Calu3 (cell line): ENCODE data around the gene TCF7L2. TPM values are rescaled to one million over a fixed set of nuclear protein-coding genes. Genes with fewer than 3 reads are reported as not detected.

ENCODE experiments used
- BruUV-seq: library from RNA; stranded (reverse); fragments of 400-500 nt; replicated peaks from 2 replicates; lab custom pipeline; 2021; lab: Mats Ljungman, UMichigan
- CTCF ChIA-PET: fragments of 300-600 bp; sonication (Branson Sonifier 250); formaldehyde crosslinking; loops from one replicate; lab custom pipeline; 2022; ENCODE audit warnings: antibody characterized with exemption; lab: Charles Lee
- DNase-seq: peaks from one replicate; pipeline ENCODE4 v3.0.0; 2022
- H3K27ac Mint-ChIP-seq: one replicate; pipeline ENCODE4 v1.8.0; 2022; ENCODE audit warnings: mixed read lengths; ENCODE audit not compliant: unreplicated experiment
- H3K27me3 Mint-ChIP-seq: one replicate; pipeline ENCODE4 v1.8.0; 2022; ENCODE audit warnings: mixed read lengths; ENCODE audit not compliant: unreplicated experiment
- H3K36me3 Mint-ChIP-seq: one replicate; pipeline ENCODE4 v1.8.0; 2022; ENCODE audit warnings: mild to moderate bottlenecking, moderate library complexity, mixed read lengths; ENCODE audit not compliant: insufficient read depth, unreplicated experiment
- H3K4me1 Mint-ChIP-seq: one replicate; pipeline ENCODE4 v1.8.0; 2022; ENCODE audit warnings: mild to moderate bottlenecking, low read depth, mixed read lengths; ENCODE audit not compliant: unreplicated experiment
- H3K4me3 Mint-ChIP-seq: one replicate; pipeline ENCODE4 v1.8.0; 2022; ENCODE audit warnings: mild to moderate bottlenecking, low read depth, moderate library complexity, mixed read lengths; ENCODE audit not compliant: unreplicated experiment
- H3K9me3 Mint-ChIP-seq: one replicate; pipeline ENCODE4 v1.8.0; 2022; ENCODE audit warnings: low read depth, mixed read lengths; ENCODE audit not compliant: unreplicated experiment
- CTCF ChIP-seq: fragments of 200-600 bp; IDR thresholded peaks from one replicate; pipeline ENCODE4 v1.8.0; 2022; ENCODE audit warnings: antibody characterized with exemption; ENCODE audit not compliant: unreplicated experiment
- intact Hi-C: fragments of 100-400 bp; cut with micrococcal nuclease; formaldehyde crosslinking; loops from one replicate; pipeline ENCODE4 v1.10.0; 2022; ENCODE audit not compliant: unreplicated experiment
- total RNA-seq: library from RNA; stranded (reverse); gene quantifications from 2 replicates; pipeline ENCODE4 v1.2.3, GENCODE V29; 2022

TCF7L2 gene
- total RNA-seq, 1 experiment from 2014 or later: 36.6 TPM

- no peak overlapping the region for H3K27ac Mint-ChIP-seq
- H3K4me3 Mint-ChIP-seq: no peak overlapping the region
- peaks cover 2% of the 10 kb centered on the region for H3K9me3 Mint-ChIP-seq
- peaks cover 31% of the 10 kb centered on the region for H3K4me1 Mint-ChIP-seq
- H3K36me3 Mint-ChIP-seq: no peaks in the 10 kb centered on the region
- CTCF ChIA-PET: no interaction called here
- no peak for TF ChIP-seq CTCF
- DNase-seq: no peak
- no peaks in the 10 kb centered on the region for H3K27me3 Mint-ChIP-seq
- intact Hi-C loops: loop anchor here (10.0 kb wide), 1 partner anchor 74 kb away; no protein-coding TSS in a partner anchor
- BruUV-seq: no TSS peak
Measured at GRCh38 chr10:112918771-112919170, 31.3 kb upstream of the TCF7L2 start.

GRCh38 chr10:112919721-112920120 is 30.3 kb upstream of the TCF7L2 start:
- Mint-ChIP-seq H3K4me1 (peaks cover 22% of the 10 kb centered on the region), H3K36me3 (no peaks in the 10 kb centered on the region), H3K9me3 (peaks cover 2% of the 10 kb centered on the region), H3K27me3 (no peaks in the 10 kb centered on the region), H3K4me3 (no peak overlapping the region), H3K27ac (no peak overlapping the region)
- no peak for DNase-seq
- intact Hi-C loops: loop anchor here (10.0 kb wide), 1 partner anchor 75 kb away; no protein-coding TSS in a partner anchor
- BruUV-seq: no TSS peak
- CTCF ChIA-PET: no interaction called here
- no peak for TF ChIP-seq CTCF

- DNase-seq: no peak
- no peaks in the 10 kb centered on the region for H3K36me3 Mint-ChIP-seq
- TF ChIP-seq CTCF: no peak
- no TSS peak for BruUV-seq
- peaks cover 2% of the 10 kb centered on the region for H3K9me3 Mint-ChIP-seq
- H3K27me3 Mint-ChIP-seq: no peaks in the 10 kb centered on the region
- CTCF ChIA-PET: interaction anchor here (0.8 kb wide), 1 partner anchor 11 kb away, joined by 5 read pairs; no protein-coding TSS in a partner anchor
- no peak overlapping the region for H3K4me3 Mint-ChIP-seq
- intact Hi-C loops: no loop called here
- no peaks in the 10 kb centered on the region for H3K4me1 Mint-ChIP-seq
- H3K27ac Mint-ChIP-seq: no peak overlapping the region
Measured at GRCh38 chr10:112926906-112927688, 22.9 kb upstream of the TCF7L2 start.

- Mint-ChIP-seq H3K27me3 (no peaks in the 10 kb centered on the region), H3K9me3 (peaks cover 2% of the 10 kb centered on the region), H3K36me3 (no peaks in the 10 kb centered on the region), H3K27ac (no peak overlapping the region), H3K4me1 (no peaks in the 10 kb centered on the region), H3K4me3 (no peak overlapping the region)
- no peak for DNase-seq
- intact Hi-C loops: no loop called here
- no TSS peak for BruUV-seq
- CTCF ChIA-PET: interaction anchor here (0.6 to 0.8 kb wide), 2 partner anchors 12 to 189 kb away, joined by 4 to 5 read pairs; no protein-coding TSS in a partner anchor
- TF ChIP-seq CTCF: no peak
Measured at GRCh38 chr10:112927980-112928379, 22.1 kb upstream of the TCF7L2 start.
